Thyroid gland (tissue), 4 donors: ENCODE results near the gene AFF3. TPM values are rescaled to one million over a fixed set of nuclear protein-coding genes. Genes with fewer than 3 reads are reported as not detected.
A peak's percentile ranks its signal among the peaks of the same experiment; 100 is the strongest.

Experiments
- DNase-seq, 2 donors: peaks; one replicate each; pipeline ENCODE4 v3.0.0-alpha.2; 2019
- H3K27ac ChIP-seq, 3 donors: fragments of 200-600 bp; sonication (generic); 1 replicate in 2 of 3; 2 replicates in 1 of 3; pipeline ENCODE4 v1.5.1; 2016 to 2019; ENCODE audit warnings: mild to moderate bottlenecking in 1 of 3, moderate library complexity in 1 of 3
- H3K27me3 ChIP-seq: fragments of 200-600 bp; sonication (generic); one replicate; pipeline ENCODE4 v1.5.1; 2019
- H3K36me3 ChIP-seq, 2 donors: fragments of 200-600 bp; sonication (generic); one replicate each; pipeline ENCODE4 v1.5.1; 2016 to 2019
- H3K4me1 ChIP-seq, 2 donors: fragments of 200-600 bp; sonication (generic); one replicate each; pipeline ENCODE4 v1.5.1; 2017 to 2019
- H3K4me3 ChIP-seq, 3 donors: fragments of 200-600 bp; sonication (generic); replicated peaks in 1 of 3; 1 replicate in 2 of 3; 2 replicates in 1 of 3; pipeline ENCODE4 v1.5.1; 2016; ENCODE audit warnings: mild to moderate bottlenecking in 1 of 3
- H3K9me3 ChIP-seq: fragments of 200-600 bp; sonication (generic); one replicate; pipeline ENCODE4 v1.5.1; 2017
- POLR2A ChIP-seq, 2 donors: fragments of 450-650 bp; IDR thresholded peaks; one replicate each; pipeline ENCODE4 v1.6.1; 2017; ENCODE audit warnings: antibody characterized with exemption in 2 of 2, mild to moderate bottlenecking in 2 of 2, moderate library complexity in 1 of 2
- WGBS, 2 donors: methylation state at CpG; one replicate each; pipeline ENCODE4 v1.1.5; 2017; 5-methylcytosine and 5-hydroxymethylcytosine counted together
- intact Hi-C: fragments of 100-400 bp; cut with DNase I; formaldehyde crosslinking; loops from one replicate; pipeline ENCODE4 v1.15.1; 2023
- total RNA-seq, 4 donors: library from RNA; depleted of rRNA; stranded (reverse); fragments of >200 nt; gene quantifications; one replicate each; pipeline ENCODE4 v1.2.3, GENCODE V29; 2016
- TF ChIP-seq, protein P1 (sequence below), 6 experiments: fragments of 200-600 bp in 3 of 6; fragments of 450-650 bp in 3 of 6; sonication (generic) in 3 of 6; IDR thresholded peaks; one replicate each; pipeline ENCODE4 v1.5.1; 2016 to 2019; ENCODE audit warnings: antibody characterized with exemption in 6 of 6, mild to moderate bottlenecking in 2 of 6, inconsistent platforms in 1 of 6, moderate library complexity in 1 of 6

The AFF3 gene
- total RNA-seq, 4 donors from 2014 or later = 0.54 to 2.6 (median 1.1) TPM

DNA sequence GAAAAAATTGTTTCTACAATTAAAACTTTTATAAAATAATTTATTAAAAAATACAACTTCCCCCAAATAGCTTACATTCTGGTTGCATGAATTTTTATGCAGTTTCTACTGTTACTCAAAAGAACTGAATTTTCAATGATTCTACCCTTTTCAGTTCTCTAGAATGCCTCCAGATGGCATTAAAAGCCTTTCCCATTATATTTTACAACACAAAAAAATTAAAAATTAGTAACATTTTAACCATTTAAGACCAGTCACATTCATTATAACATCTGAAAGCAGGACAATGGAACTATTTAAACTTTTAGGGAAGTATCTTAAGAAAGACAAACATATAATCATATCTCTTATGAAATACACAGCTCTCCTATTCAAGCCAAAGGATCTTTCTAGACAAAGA lies 416.6 kb downstream of the AFF3 start:
- Histone ChIP-seq H3K9me3 (no peaks in the 10 kb centered on the region), H3K27ac (no peak overlapping the region), H3K36me3 (no peaks in the 10 kb centered on the region), H3K4me1 (no peaks in the 10 kb centered on the region), H3K4me3 (no peak overlapping the region), H3K27me3 (no peaks in the 10 kb centered on the region)
- intact Hi-C loops = no loop called here
- no peak for DNase-seq
- TF ChIP-seq, protein P1, sequence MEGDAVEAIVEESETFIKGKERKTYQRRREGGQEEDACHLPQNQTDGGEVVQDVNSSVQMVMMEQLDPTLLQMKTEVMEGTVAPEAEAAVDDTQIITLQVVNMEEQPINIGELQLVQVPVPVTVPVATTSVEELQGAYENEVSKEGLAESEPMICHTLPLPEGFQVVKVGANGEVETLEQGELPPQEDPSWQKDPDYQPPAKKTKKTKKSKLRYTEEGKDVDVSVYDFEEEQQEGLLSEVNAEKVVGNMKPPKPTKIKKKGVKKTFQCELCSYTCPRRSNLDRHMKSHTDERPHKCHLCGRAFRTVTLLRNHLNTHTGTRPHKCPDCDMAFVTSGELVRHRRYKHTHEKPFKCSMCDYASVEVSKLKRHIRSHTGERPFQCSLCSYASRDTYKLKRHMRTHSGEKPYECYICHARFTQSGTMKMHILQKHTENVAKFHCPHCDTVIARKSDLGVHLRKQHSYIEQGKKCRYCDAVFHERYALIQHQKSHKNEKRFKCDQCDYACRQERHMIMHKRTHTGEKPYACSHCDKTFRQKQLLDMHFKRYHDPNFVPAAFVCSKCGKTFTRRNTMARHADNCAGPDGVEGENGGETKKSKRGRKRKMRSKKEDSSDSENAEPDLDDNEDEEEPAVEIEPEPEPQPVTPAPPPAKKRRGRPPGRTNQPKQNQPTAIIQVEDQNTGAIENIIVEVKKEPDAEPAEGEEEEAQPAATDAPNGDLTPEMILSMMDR (IDR thresholded peaks at IDR 0.05) = peak in 2 of 6 experiments; percentile 24 to 28
- no peak for TF ChIP-seq POLR2A (IDR thresholded peaks at IDR 0.05)

DNA sequence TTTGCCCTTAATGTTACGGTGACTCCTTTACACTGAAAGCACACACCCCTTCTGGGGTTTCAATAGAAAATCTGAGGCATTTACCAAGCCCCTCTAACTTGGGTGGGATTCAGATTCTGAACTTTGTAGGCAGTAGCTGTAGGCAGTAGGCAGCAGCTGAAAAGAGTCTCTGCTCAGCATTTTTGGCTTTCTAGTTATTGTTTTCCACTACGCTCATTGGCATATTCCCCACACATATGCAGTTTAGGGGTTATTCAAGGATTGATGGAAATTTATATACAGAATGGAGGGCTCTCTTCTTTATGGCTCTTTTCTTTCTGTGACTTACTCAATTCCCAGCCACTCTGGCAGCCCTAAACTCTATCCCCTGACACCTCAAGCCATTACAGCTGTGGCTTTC lies 419.9 kb downstream of the AFF3 start:
- H3K9me3 ChIP-seq = no peaks in the 10 kb centered on the region
- TF ChIP-seq POLR2A (IDR thresholded peaks at IDR 0.05) = no peak
- TF ChIP-seq, protein P1 (IDR thresholded peaks at IDR 0.05) = no peak
- no peak for DNase-seq
- H3K36me3 ChIP-seq = no peaks in the 10 kb centered on the region
- H3K4me1 ChIP-seq = no peaks in the 10 kb centered on the region
- WGBS, 2 donors = 100% methylated on average over 2 of the region's 2 CpGs
- H3K27me3 ChIP-seq = no peaks in the 10 kb centered on the region
- no peak overlapping the region for H3K27ac ChIP-seq
- no peak overlapping the region for H3K4me3 ChIP-seq
- intact Hi-C loops = no loop called here

DNA sequence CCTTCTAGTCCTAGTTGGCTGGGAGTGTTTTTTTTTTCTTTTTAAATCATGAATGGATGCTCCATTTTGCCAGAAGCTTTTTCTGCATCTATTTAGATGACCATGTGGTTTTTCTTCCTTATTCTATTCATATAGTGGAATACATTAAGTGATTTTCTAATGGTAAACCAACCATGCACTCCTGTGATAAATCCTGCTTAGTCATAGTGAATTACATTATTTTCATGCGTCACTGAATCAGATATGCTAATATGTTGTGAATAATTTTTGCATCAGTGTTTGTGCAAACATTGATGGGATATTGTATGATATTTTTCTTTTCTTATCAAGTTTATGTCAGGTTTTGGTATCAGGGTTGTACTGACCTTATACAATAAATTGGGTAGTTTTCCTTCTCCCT lies 423.3 kb downstream of the AFF3 start:
- intact Hi-C loops = no loop called here
- 96 to 98% methylated on average over 1 of the region's 1 CpG for WGBS, 2 donors
- TF ChIP-seq, protein P1 (IDR thresholded peaks at IDR 0.05) = no peak
- TF ChIP-seq POLR2A (IDR thresholded peaks at IDR 0.05) = no peak

DNA sequence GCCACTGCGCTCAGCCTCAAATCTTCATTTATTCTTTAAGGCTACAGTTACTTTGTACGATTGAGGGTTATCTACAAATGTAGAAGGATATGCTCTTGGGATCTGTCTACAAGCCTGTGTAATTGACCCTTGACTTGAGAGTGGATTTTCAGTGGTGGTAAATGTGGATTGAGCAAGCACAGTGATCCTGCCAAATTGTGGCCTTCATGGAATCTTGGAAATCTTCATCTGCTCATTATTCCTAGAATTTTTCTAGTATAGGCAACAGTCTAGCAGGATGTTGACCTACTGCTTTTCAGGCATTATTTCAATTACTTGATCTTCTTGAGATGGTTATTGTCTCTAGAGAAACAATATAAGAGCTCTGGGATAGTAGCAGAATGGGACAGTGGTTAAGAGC lies 426.4 kb downstream of the AFF3 start:
- no peak for DNase-seq
- TF ChIP-seq, protein P1 (IDR thresholded peaks at IDR 0.05) = no peak
- no peak for TF ChIP-seq POLR2A (IDR thresholded peaks at IDR 0.05)
- intact Hi-C loops = no loop called here
- Histone ChIP-seq H3K36me3 (no peaks in the 10 kb centered on the region), H3K4me1 (no peaks in the 10 kb centered on the region), H3K27me3 (no peaks in the 10 kb centered on the region), H3K4me3 (no peak overlapping the region), H3K9me3 (no peaks in the 10 kb centered on the region), H3K27ac (no peak overlapping the region)
- WGBS, 2 donors = 84 to 90% methylated on average over 2 of the region's 2 CpGs

More for the DNA sequence above, 423.3 kb downstream of the AFF3 start:
- no peaks in the 10 kb centered on the region for H3K27me3 ChIP-seq
- H3K36me3 ChIP-seq = no peaks in the 10 kb centered on the region
- H3K9me3 ChIP-seq = no peaks in the 10 kb centered on the region
- H3K4me1 ChIP-seq = no peaks in the 10 kb centered on the region
- no peak overlapping the region for H3K27ac ChIP-seq
- no peak for DNase-seq
- H3K4me3 ChIP-seq = no peak overlapping the region

DNA sequence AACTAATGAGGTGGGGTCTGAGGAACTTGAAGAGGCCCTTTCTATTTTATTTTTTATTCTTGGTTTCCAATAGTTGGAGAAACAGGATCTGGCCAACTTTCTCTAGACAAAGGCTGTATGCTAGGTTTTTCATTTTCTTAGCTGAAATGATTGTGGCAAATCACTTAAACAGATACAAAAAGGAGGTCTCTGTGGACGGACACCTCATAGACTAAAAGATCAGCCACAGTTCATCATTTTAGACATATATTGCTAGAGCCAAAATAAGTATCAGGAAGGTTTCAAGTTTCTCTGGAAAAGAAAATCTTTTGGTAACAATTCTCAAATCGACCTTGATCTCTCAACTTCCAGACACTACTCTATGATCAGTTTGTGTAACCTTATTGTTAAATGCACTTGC lies 428.0 kb downstream of the AFF3 start:
- TF ChIP-seq, protein P1 (IDR thresholded peaks at IDR 0.05) = no peak
- no peak for TF ChIP-seq POLR2A (IDR thresholded peaks at IDR 0.05)
- Histone ChIP-seq H3K4me1 (no peaks in the 10 kb centered on the region), H3K27ac (no peak overlapping the region), H3K36me3 (no peaks in the 10 kb centered on the region), H3K9me3 (no peaks in the 10 kb centered on the region), H3K27me3 (no peaks in the 10 kb centered on the region), H3K4me3 (no peak overlapping the region)
- DNase-seq = no peak
- intact Hi-C loops = no loop called here
- 80 to 82% methylated on average over 2 of the region's 2 CpGs for WGBS, 2 donors
